Thyroid gland (tissue), 4 donors: ENCODE data around the gene SYDE1. TPM values are rescaled to one million over a fixed set of nuclear protein-coding genes. Genes with fewer than 3 reads are reported as not detected.
A peak's percentile ranks its signal among the peaks of the same experiment; 100 is the strongest.

Experiments used
- DNase-seq, 2 donors: peaks; one replicate each; pipeline ENCODE4 v3.0.0-alpha.2; 2019
- H3K27ac ChIP-seq, 3 donors: fragments of 200-600 bp; sonication (generic); 1 replicate in 2 of 3; 2 replicates in 1 of 3; pipeline ENCODE4 v1.5.1; 2016 to 2019; ENCODE audit warnings: mild to moderate bottlenecking in 1 of 3, moderate library complexity in 1 of 3
- H3K27me3 ChIP-seq: fragments of 200-600 bp; sonication (generic); one replicate; pipeline ENCODE4 v1.5.1; 2019
- H3K36me3 ChIP-seq, 2 donors: fragments of 200-600 bp; sonication (generic); one replicate each; pipeline ENCODE4 v1.5.1; 2016 to 2019
- H3K4me1 ChIP-seq, 2 donors: fragments of 200-600 bp; sonication (generic); one replicate each; pipeline ENCODE4 v1.5.1; 2017 to 2019
- H3K4me3 ChIP-seq, 3 donors: fragments of 200-600 bp; sonication (generic); replicated peaks in 1 of 3; 1 replicate in 2 of 3; 2 replicates in 1 of 3; pipeline ENCODE4 v1.5.1; 2016; ENCODE audit warnings: mild to moderate bottlenecking in 1 of 3
- H3K9me3 ChIP-seq: fragments of 200-600 bp; sonication (generic); one replicate; pipeline ENCODE4 v1.5.1; 2017
- POLR2A ChIP-seq, 2 donors: fragments of 450-650 bp; IDR thresholded peaks; one replicate each; pipeline ENCODE4 v1.6.1; 2017; ENCODE audit warnings: antibody characterized with exemption in 2 of 2, mild to moderate bottlenecking in 2 of 2, moderate library complexity in 1 of 2
- WGBS, 2 donors: methylation state at CpG; one replicate each; pipeline ENCODE4 v1.1.5; 2017; 5-methylcytosine and 5-hydroxymethylcytosine counted together
- intact Hi-C: fragments of 100-400 bp; cut with DNase I; formaldehyde crosslinking; loops from one replicate; pipeline ENCODE4 v1.15.1; 2023
- total RNA-seq, 4 donors: library from RNA; depleted of rRNA; stranded (reverse); fragments of >200 nt; gene quantifications; one replicate each; pipeline ENCODE4 v1.2.3, GENCODE V29; 2016
- TF ChIP-seq, protein P1 (sequence below), 6 experiments: fragments of 200-600 bp in 3 of 6; fragments of 450-650 bp in 3 of 6; sonication (generic) in 3 of 6; IDR thresholded peaks; one replicate each; pipeline ENCODE4 v1.5.1; 2016 to 2019; ENCODE audit warnings: antibody characterized with exemption in 6 of 6, mild to moderate bottlenecking in 2 of 6, inconsistent platforms in 1 of 6, moderate library complexity in 1 of 6

Gene SYDE1
- total RNA-seq, 4 donors from 2014 or later = 12.6 to 17.9 (median 15.5) TPM

DNA sequence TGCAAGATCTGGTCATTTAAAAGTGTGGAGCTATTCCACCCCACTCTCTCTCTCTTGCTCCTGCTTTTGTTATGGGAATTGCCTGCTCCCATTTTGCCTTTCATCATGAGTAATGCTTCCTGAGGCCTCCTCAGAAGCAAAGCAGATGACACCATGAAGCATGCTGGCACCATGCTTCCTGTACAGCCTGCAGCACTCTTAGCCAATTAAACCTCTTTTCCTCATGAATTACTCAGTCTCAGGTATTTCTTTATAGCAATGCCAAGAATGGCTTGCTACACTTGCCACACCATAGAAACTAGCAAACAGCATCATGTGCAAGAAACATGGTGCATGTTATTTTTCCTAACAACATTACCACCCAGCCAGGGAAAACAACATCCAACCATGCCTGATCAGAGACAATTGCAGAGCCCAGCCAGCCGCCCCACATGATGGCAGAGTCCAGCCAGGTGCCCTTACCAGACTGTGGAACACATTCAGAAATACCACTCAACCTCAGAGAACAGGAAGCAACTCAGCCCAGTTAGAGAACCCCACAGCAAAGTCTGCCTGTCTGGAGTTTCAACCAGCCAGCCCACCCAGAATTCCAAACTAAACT lies 36.9 kb downstream of the SYDE1 start:
- H3K27ac ChIP-seq = no peak overlapping the region
- no peaks in the 10 kb centered on the region for H3K36me3 ChIP-seq
- no peak for DNase-seq
- no peak overlapping the region for H3K4me3 ChIP-seq
- 91 to 100% methylated on average over 1 of the region's 1 CpG for WGBS, 2 donors
- no peaks in the 10 kb centered on the region for H3K4me1 ChIP-seq
- intact Hi-C loops = no loop called here
- no peak for TF ChIP-seq POLR2A (IDR thresholded peaks at IDR 0.05)
- TF ChIP-seq, protein P1, sequence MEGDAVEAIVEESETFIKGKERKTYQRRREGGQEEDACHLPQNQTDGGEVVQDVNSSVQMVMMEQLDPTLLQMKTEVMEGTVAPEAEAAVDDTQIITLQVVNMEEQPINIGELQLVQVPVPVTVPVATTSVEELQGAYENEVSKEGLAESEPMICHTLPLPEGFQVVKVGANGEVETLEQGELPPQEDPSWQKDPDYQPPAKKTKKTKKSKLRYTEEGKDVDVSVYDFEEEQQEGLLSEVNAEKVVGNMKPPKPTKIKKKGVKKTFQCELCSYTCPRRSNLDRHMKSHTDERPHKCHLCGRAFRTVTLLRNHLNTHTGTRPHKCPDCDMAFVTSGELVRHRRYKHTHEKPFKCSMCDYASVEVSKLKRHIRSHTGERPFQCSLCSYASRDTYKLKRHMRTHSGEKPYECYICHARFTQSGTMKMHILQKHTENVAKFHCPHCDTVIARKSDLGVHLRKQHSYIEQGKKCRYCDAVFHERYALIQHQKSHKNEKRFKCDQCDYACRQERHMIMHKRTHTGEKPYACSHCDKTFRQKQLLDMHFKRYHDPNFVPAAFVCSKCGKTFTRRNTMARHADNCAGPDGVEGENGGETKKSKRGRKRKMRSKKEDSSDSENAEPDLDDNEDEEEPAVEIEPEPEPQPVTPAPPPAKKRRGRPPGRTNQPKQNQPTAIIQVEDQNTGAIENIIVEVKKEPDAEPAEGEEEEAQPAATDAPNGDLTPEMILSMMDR (IDR thresholded peaks at IDR 0.05) = no peak
- H3K9me3 ChIP-seq = no peaks in the 10 kb centered on the region
- no peaks in the 10 kb centered on the region for H3K27me3 ChIP-seq

DNA sequence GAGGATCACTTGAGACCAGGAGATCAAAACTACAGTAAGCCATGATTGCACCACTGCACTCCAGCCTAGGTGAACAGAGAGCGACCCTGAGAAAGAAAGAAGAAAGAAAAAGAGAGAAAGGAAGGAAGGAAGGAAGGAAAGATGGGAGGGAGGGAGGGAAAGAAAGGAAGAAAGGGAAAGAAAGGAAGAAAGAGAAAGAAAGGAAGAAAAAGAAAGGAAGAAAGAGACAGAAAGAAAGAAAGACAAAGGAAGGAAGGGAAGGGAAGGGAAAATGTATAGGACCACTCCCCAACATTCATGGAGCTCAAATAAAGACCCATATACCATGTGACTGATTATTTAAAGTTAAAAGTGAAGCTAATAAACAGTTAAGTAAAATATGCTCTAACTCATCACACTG lies 39.9 kb downstream of the SYDE1 start:
- no peaks in the 10 kb centered on the region for H3K4me1 ChIP-seq

DNA sequence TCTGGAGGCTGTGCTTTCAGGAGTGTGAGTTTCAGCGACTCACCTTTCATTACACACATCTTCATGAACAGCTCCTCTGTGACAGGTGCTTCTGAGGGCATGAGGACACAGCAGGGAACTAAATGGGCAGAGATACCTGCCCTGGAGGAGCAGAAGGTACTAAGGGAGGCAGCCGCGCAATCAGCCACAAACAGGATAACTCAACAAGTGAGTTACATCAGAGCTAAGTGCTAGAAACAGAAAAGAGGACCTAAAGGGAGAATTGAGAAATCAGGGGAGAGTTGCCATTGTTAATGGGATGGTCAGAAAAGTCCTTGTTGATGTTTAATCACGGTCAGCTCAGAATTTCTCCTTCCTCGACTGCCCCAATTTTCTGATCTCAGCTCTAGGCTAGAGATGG lies 42.5 kb downstream of the SYDE1 start:
- no peak for DNase-seq

More for the DNA sequence above, 39.9 kb downstream of the SYDE1 start:
- Histone ChIP-seq H3K4me3 (no peak overlapping the region), H3K27ac (no peak overlapping the region), H3K27me3 (no peaks in the 10 kb centered on the region), H3K36me3 (no peaks in the 10 kb centered on the region), H3K9me3 (no peaks in the 10 kb centered on the region)
- no peak for DNase-seq
- no peak for TF ChIP-seq POLR2A (IDR thresholded peaks at IDR 0.05)
- TF ChIP-seq, protein P1 (IDR thresholded peaks at IDR 0.05) = no peak
- intact Hi-C loops = no loop called here
- WGBS, 2 donors = 67 to 86% methylated on average over 1 of the region's 1 CpG

DNA sequence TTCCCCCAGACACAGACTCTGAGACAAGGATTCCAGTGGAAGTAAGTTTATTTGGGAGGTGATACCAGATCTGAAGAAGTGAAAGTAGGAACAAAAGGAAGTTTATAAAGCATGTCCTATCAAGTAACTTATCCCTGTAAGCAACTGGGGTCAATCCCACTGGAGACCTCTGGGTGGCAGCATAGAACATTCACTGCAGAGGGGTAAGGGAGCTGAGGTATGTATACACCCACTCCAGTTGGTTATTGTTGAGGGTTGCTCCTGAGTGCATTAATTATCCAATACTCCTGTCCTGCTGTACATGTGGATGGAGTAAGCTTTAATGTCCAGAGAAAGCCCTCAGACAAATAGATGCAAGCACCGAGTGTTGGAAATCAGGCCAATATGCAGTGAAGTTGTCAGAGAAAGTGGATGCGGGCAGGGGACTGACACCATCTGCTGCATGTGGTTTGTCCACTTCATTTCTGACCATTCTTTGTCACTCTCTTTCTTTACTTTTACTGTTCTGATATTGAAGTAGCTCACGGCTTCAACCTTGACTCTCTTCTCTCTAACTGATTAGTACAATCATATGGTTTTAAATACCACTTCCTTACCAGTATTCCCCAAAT lies 46.9 kb downstream of the SYDE1 start:
- intact Hi-C loops = no loop called here
- peak in 1 of 2 donors; percentile 13 for DNase-seq
- TF ChIP-seq POLR2A (IDR thresholded peaks at IDR 0.05) = no peak
- TF ChIP-seq, protein P1 (IDR thresholded peaks at IDR 0.05) = peak in 3 of 6 experiments; percentile 12 to 35 (median 19)
- H3K27ac ChIP-seq = no peak overlapping the region
- no peak overlapping the region for H3K4me3 ChIP-seq
- WGBS, 2 donors = 94 to 95% methylated on average over 3 of the region's 3 CpGs
- H3K4me1 ChIP-seq = no peaks in the 10 kb centered on the region
- H3K9me3 ChIP-seq = no peaks in the 10 kb centered on the region
- H3K36me3 ChIP-seq = no peaks in the 10 kb centered on the region
- no peaks in the 10 kb centered on the region for H3K27me3 ChIP-seq

More for the DNA sequence above, 42.5 kb downstream of the SYDE1 start:
- no peaks in the 10 kb centered on the region for H3K27me3 ChIP-seq
- intact Hi-C loops = loop anchor here (2.0 kb wide), 1 partner anchor 57 kb away; no protein-coding TSS in a partner anchor
- H3K4me3 ChIP-seq = no peak overlapping the region
- H3K4me1 ChIP-seq = no peaks in the 10 kb centered on the region
- no peaks in the 10 kb centered on the region for H3K9me3 ChIP-seq
- no peaks in the 10 kb centered on the region for H3K36me3 ChIP-seq
- H3K27ac ChIP-seq = no peak overlapping the region
- no peak for TF ChIP-seq POLR2A (IDR thresholded peaks at IDR 0.05)
- TF ChIP-seq, protein P1 (IDR thresholded peaks at IDR 0.05) = no peak
- 77% methylated on average over 5 of the region's 5 CpGs for WGBS, 2 donors

DNA sequence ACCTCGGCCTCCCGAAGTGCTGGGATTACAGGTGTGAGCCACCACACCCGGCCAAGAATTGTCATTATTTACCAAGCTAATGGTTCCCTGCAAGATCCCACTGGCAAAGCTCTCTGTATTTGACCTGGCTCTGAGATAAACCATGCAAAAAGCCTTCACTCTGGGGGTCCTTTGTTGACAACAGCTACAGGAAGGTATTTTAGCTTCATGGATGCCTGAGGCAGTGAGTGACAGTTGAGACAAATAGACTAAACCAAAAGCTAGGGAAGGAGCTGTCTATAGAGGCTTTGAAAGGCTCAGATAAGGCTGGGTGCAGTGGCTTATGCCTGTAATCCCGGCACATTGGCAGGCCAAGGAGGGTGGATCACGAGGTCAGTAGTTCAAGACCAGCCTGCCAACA lies 48.1 kb downstream of the SYDE1 start:
- Histone ChIP-seq H3K9me3 (no peaks in the 10 kb centered on the region), H3K27ac (no peak overlapping the region), H3K36me3 (no peaks in the 10 kb centered on the region), H3K27me3 (no peaks in the 10 kb centered on the region), H3K4me1 (no peaks in the 10 kb centered on the region), H3K4me3 (no peak overlapping the region)
- 85 to 93% methylated on average over 5 of the region's 5 CpGs for WGBS, 2 donors
- TF ChIP-seq, protein P1 (IDR thresholded peaks at IDR 0.05) = no peak
- TF ChIP-seq POLR2A (IDR thresholded peaks at IDR 0.05) = no peak
- DNase-seq = no peak
- intact Hi-C loops = no loop called here
